ENCODE data around the gene ALB.

ALB gene

GRCh38 chr4:73420615-73421014, 16.5 kb downstream of the ALB start:
- no peaks in the 10 kb centered on the region for H3K4me1 Mint-ChIP-seq
- no peaks in the 10 kb centered on the region for H3K36me3 Mint-ChIP-seq (ENCODE audit: low read depth)
- H3K27ac Mint-ChIP-seq = no peak overlapping the region
- H3K27me3 Mint-ChIP-seq (ENCODE audit: low read depth) = no peaks in the 10 kb centered on the region
- TF ChIP-seq CTCF (IDR thresholded peaks at IDR 0.05; ENCODE audit: unreplicated experiment in 3 of 3) = no peak
- H3K4me3 Mint-ChIP-seq = no peak overlapping the region
- no peaks in the 10 kb centered on the region for H3K9me3 Mint-ChIP-seq

- Mint-ChIP-seq H3K4me1 (no peaks in the 10 kb centered on the region), H3K9me3 (no peaks in the 10 kb centered on the region), H3K27ac (no peak overlapping the region), H3K36me3 (ENCODE audit: low read depth) (no peaks in the 10 kb centered on the region), H3K4me3 (no peak overlapping the region), H3K27me3 (ENCODE audit: low read depth) (no peaks in the 10 kb centered on the region)
- TF ChIP-seq CTCF (IDR thresholded peaks at IDR 0.05; ENCODE audit: unreplicated experiment in 3 of 3) = no peak
Measured at GRCh38 chr4:73421708-73422457, 17.8 kb downstream of the ALB start.

- H3K36me3 Mint-ChIP-seq (ENCODE audit: low read depth) = no peaks in the 10 kb centered on the region
- no peak overlapping the region for H3K27ac Mint-ChIP-seq
- H3K9me3 Mint-ChIP-seq = no peaks in the 10 kb centered on the region
- H3K4me1 Mint-ChIP-seq = no peaks in the 10 kb centered on the region
- H3K27me3 Mint-ChIP-seq (ENCODE audit: low read depth) = no peaks in the 10 kb centered on the region
- TF ChIP-seq CTCF (IDR thresholded peaks at IDR 0.05; ENCODE audit: unreplicated experiment in 3 of 3) = no peak
- no peak overlapping the region for H3K4me3 Mint-ChIP-seq
Measured at GRCh38 chr4:73422458-73422752, 18.3 kb downstream of the ALB start.

- no peak for TF ChIP-seq CTCF (IDR thresholded peaks at IDR 0.05; ENCODE audit: unreplicated experiment in 3 of 3)
- Mint-ChIP-seq H3K27ac (no peak overlapping the region), H3K36me3 (ENCODE audit: low read depth) (no peaks in the 10 kb centered on the region), H3K4me1 (no peaks in the 10 kb centered on the region), H3K27me3 (ENCODE audit: low read depth) (no peaks in the 10 kb centered on the region), H3K4me3 (no peak overlapping the region), H3K9me3 (no peaks in the 10 kb centered on the region)
Measured at GRCh38 chr4:73423184-73423583, 19.1 kb downstream of the ALB start.

- Mint-ChIP-seq H3K36me3 (ENCODE audit: low read depth) (no peaks in the 10 kb centered on the region), H3K4me1 (no peaks in the 10 kb centered on the region), H3K9me3 (no peaks in the 10 kb centered on the region), H3K4me3 (no peak overlapping the region), H3K27me3 (ENCODE audit: low read depth) (no peaks in the 10 kb centered on the region), H3K27ac (no peak overlapping the region)
- no peak for TF ChIP-seq CTCF (IDR thresholded peaks at IDR 0.05; ENCODE audit: unreplicated experiment in 3 of 3)
Measured at GRCh38 chr4:73426666-73427065, 22.6 kb downstream of the ALB start.

- H3K9me3 Mint-ChIP-seq = no peaks in the 10 kb centered on the region
Measured at GRCh38 chr4:73429118-73429517, 25.0 kb downstream of the ALB start.

More at GRCh38 chr4:73429118-73429517, 25.0 kb downstream of the ALB start:
- no peaks in the 10 kb centered on the region for H3K27me3 Mint-ChIP-seq (ENCODE audit: low read depth)
- H3K4me3 Mint-ChIP-seq = no peak overlapping the region
- no peak for TF ChIP-seq CTCF (IDR thresholded peaks at IDR 0.05; ENCODE audit: unreplicated experiment in 3 of 3)
- no peaks in the 10 kb centered on the region for H3K4me1 Mint-ChIP-seq
- H3K27ac Mint-ChIP-seq = no peak overlapping the region
- H3K36me3 Mint-ChIP-seq (ENCODE audit: low read depth) = no peaks in the 10 kb centered on the region
